GM19238 (cell line): ENCODE data around the gene VWCE.

Experiments
- DNase-seq: peaks from one replicate; pipeline ENCODE4 v3.0.0; 2011; ENCODE audit warnings: low spot score; ENCODE audit not compliant: insufficient read length

Gene VWCE

GRCh38 chr11:61328351-61328750 lies 33.2 kb upstream of the VWCE start:
- DNase-seq, result no peak

GRCh38 chr11:61327669-61328071 lies 32.6 kb upstream of the VWCE start:
- DNase-seq, result no peak

DNA sequence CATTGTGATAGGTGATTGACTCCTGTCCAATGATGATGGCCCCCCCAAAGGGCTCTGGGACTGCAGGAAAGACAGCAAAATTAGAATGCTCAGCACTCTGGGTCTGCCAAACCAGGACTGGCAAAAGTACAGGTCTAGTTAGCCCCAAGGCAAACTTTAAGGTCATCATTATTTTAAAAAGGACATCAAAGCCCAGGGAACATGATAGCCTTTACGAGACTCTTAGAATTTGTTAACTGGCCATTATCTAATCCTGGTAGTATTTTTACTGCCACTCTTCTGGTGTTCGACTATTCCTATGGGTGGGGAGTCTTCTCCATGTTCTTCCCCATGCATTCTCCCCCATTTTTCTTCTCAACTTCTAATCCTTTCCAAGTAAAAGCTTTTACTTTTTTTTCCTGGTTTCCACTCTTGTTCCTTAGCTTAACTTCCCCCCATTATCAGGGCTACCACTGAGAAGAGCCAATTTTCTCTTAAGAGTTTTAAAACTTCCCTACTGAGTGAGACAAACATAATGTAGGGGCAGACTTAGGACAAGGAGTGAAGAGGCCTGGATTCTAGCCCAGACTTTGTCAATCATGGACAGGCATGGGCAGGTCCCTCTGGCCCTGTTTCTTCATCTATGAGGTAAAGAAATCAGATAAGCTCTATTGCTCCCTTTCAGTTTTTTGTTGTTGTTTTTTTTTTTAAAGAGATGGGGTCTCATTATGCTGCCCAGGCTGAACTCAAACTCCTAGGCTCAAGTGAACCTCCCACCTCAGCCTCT lies 30.7 kb upstream of the VWCE start:
- no peak for DNase-seq

DNA sequence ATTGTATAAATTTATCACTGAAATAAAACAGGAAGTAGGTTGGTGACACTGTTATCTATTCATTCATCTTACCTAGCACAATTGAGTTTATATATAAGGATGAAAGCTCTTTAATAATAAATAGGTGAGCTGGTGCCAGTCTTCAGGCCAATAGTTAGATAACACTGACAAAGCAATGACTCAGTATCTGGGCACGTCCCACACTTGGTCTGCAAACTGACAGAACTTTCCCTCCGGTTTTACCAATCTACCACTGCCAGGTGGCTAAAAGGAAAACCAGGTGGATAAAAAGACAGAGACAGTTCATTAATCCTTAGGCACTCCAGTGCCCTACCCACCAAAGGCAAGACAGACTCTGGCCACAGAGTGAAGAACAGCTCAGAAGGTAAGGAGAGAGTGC lies 20.1 kb upstream of the VWCE start:
- no peak for DNase-seq

DNA sequence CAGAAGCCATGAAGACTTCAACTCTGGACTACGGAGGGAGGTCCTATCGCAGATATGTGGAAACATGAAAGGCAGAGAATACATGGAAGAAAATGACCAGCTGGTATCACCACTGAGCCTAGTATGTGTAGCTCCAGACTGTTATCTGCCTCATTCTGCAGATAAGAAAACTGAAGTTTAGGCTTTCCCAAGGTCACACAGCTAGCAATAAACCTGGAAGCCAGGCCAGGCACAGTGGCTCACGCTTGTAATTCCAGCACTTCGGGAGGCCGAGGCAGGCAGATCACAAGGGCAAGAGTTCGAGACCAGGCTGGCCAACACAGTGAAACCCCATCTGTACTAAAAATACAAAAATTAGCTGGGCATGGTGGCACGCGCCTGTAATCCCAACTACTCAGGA lies 15.6 kb upstream of the VWCE start:
- no peak for DNase-seq

- no peak for DNase-seq
Measured at GRCh38 chr11:61309739-61310138, 14.6 kb upstream of the VWCE start.

DNA sequence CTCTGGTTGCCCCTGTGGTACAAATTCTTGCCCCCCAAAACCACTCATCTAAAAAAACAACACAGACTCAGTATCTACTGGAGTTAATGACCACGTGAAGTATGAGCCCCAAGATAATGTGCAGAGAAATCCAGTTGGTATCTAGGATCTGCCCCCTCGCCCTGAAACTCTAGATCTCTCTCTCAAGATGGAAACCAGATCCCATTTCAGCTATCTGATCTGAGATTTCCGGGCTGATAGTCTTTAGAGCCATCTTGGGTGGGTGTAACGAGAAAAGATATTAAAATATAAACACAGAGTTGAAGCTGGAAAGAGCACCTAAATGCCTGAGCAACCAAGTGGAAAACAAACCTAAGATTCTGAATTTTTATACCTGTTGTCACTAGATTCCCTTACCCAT lies 14.0 kb upstream of the VWCE start:
- no peak for DNase-seq

GRCh38 chr11:61307354-61307753 lies 12.2 kb upstream of the VWCE start:
- DNase-seq, result no peak

DNA sequence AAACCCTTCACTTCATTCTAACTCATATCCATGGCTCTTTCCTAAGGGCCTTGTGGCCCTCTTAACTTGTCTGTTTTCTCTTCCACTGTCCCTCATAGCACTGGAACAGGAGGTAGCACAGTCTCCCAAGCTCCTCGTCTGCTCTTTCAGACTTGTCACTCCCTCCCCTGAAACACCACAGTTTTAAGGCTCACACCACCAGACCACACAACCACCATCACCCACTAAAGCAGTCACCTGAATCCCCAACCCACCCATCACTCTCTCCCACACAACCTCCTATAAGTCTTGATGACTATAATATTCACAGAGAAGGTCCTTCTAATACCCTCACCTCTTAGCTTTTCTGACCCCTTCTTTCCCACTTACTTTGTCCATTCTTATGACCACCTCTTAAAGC lies 11.1 kb upstream of the VWCE start:
- no peak for DNase-seq

GRCh38 chr11:61305417-61305816 lies 10.3 kb upstream of the VWCE start:
- DNase-seq, result no peak

- DNase-seq, result no peak
Measured at GRCh38 chr11:61303725-61304124, 8.6 kb upstream of the VWCE start.

DNA sequence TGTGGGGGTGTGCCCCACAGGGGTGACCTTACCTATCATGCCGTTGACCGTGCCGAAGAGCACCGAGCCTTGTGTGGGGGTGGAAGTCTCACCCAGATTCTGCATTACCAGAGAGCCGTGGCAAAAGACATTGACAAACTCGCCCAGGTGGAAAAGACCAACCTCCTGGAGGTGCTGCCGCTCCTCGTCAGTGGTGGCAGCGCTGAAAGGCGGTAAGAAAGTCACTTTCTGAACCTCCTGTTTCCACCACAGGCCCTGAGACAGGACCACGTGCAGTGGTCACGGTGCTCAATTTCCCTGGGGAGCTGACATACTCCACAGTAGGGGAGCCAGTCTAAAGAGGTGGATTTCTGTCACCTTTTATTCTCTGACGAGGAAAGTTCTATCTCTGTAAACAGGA lies 7.4 kb upstream of the VWCE start:
- no peak for DNase-seq

DNA sequence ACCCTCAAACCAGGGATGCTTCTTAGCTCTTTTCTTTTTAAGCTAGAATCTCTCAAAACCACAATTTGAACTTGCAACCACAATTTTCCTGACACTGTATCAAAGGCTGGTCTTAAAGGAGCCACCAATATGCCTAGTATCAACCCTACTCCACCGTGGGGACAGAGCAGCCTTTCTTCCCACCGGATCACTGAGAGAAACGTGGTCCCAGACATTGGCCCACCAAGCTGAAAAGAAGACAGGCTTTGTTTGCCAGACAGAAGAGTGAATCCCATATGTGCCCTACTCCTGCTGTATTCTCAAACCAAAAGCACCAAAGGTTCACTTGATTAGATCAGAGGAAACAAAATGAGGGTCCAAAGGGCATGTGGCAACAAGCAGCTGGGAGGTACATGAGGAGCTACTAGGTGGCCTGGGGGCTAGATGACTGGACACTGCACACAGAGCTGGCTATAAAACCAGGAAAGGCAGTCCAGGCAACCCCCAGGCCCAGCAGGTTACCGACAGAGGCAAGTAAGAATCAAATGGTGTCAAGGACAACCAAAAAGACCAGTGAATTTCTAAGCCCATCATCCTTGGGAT lies 3.6 kb upstream of the VWCE start:
- DNase-seq, result no peak

- no peak for DNase-seq
Measured at GRCh38 chr11:61297746-61298145, 2.6 kb upstream of the VWCE start.

DNA sequence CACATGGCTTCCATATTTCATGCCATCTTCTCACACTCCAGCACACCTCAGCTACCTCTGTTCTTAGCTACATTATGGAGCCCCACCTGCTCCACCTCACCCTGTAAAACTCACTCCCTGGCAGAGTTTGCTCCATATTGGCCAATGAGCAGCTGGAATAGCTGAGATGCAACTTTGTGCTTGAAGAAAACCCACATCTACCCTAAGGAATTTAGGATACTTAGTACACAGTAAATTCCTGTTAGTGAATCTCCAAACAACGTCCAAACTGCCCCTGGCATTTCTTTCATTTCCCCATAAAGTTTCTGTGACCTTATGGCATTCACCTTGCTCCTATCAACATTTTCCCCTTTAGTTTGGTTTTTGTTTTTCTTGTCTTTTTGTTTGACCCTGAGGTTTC lies 2.2 kb upstream of the VWCE start:
- DNase-seq, result no peak

DNA sequence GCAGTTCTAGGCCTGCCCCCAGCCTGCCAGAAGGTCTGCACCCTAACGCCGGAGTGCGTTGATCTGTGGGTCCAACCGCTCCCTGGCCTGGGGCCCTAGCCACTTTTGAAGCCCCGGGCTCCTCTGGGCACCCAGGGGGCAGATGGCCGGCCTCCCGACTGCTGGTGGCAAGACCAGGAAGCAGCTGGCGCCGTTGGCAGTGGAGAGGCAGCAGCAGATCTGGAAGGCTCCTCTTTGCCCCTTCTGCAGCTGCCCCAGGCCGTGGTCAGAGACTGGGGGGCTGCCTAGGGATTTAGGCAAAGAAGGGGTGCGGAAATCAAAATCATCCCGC lies 445 bp upstream of the VWCE start:
- no peak for DNase-seq

GRCh38 chr11:61293867-61294716 lies 1.0 kb downstream of the VWCE start:
- DNase-seq, result peak; percentile 50

DNA sequence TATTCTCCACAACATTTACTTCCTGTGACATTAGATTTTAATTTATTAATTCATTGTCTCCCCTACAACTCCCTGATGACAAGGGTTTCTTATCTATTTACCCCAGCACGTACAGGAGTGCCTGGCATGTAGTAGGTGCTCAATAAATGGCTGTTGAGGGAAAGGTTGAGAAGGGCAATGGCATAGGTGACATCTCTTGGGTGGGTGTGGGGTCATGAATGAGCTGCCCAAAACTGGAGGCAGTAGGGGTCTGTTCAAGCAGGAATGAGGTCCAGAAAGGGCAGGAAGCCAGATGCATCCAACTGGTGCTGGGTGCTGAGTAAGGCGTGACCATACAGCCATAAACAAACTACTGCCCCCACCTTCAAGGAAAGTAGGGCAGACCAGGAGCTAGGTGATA lies 2.8 kb downstream of the VWCE start:
- no peak for DNase-seq

DNA sequence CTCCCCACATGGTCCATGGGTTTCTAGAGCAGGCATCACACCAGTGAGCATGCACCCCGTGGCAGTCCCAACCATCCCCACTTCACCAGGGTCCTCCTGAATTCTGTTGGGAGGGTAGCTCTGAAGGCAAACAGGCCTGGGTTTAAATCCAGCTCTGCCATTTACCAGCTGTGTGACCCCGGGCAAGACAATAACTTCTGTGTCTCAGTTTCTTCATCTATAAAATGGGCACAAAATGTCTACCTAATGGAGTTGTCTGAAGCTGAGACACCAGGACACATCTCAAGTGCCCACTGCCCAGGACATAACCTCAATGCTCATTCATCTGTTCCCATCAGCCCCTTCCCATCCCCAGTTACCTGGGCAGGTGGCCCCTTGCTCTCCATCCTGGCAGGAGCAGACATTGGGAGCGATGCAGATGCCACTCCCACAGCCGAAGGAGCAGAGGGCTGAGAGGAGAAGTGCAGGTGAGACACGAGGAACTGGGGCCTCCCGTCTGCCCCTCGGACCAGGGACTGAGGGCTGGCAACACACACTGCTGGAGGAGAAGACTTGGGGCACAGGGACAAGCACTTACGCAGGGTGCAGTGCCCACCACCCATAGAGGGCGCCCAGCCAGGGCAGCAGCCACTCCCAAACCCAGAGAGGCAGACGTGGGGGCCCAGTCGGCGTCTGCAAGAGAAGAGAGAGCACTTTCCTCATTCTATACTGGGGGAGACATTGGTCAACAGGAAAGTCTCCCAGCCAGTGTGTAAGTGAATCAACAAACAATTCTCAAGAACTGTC lies 4.0 kb downstream of the VWCE start:
- DNase-seq, result no peak

- no peak for DNase-seq
Measured at GRCh38 chr11:61287338-61287977, 7.7 kb downstream of the VWCE start.

DNA sequence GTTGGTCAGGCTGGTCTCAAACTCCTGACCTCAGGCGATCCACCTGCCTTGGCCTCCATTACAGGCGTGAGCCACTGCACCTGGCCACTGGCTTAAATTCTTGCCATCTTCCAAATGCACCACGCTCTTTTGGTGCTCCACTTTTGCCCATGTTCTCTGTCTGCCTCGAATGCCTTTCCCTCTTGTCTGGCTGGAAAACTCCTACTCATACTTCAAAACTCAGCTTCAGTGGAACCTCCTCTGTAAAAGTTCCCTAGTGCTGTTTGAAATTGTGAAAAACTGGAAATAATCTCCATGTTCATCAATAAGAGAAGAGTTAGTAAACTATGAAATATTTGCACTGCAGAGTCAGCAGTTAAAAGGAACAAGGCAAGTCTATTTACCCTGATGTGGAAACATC lies 11.5 kb downstream of the VWCE start:
- no peak for DNase-seq
